ENCODE data around the gene LCN15.

GRCh38 chr9:136803551-136804508 is 39.5 kb upstream of the LCN15 start:
- TF ChIP-seq CTCF (IDR thresholded peaks at IDR 0.05) (no peak), POLR2AphosphoS5 (IDR thresholded peaks at IDR 0.05) (no peak)

All from breast epithelium (tissue), 3 donors.